Lower leg skin (tissue), 3 donors: Measurements from ENCODE around the gene HM13.

Experiments
- CTCF ChIP-seq, 3 donors: fragments of 450-650 bp; IDR thresholded peaks; one replicate each; pipeline ENCODE4 v1.5.1; 2016; ENCODE audit warnings: antibody characterized with exemption in 3 of 3, mild to moderate bottlenecking in 3 of 3, moderate library complexity in 2 of 3
- POLR2A ChIP-seq, 2 donors: fragments of 450-650 bp; IDR thresholded peaks; one replicate each; pipeline ENCODE4 v1.6.1; 2016 to 2017; ENCODE audit warnings: antibody characterized with exemption in 2 of 2, mild to moderate bottlenecking in 1 of 2, moderate library complexity in 1 of 2

- no peak for TF ChIP-seq POLR2A (IDR thresholded peaks at IDR 0.05)
- no peak for TF ChIP-seq CTCF (IDR thresholded peaks at IDR 0.05)
Measured at GRCh38 chr20:31496761-31497295, 17.4 kb upstream of the HM13 start.
